HK-2 (cell line): ENCODE results near the gene OSBPL9.
"Not testable (repeated sequence)": the region's sequence is repeated elsewhere in the genome, so short reads cannot be mapped to it uniquely, and the experiment has no call there.

Experiments used
- DNase-seq: peaks from one replicate; pipeline ENCODE4 v3.0.0-alpha.2; 2018; ENCODE audit not compliant: unreplicated experiment

Gene OSBPL9

GRCh38 chr1:51636764-51637522 lies 20.1 kb downstream of the OSBPL9 start:
- peak; percentile 62 for DNase-seq

DNA sequence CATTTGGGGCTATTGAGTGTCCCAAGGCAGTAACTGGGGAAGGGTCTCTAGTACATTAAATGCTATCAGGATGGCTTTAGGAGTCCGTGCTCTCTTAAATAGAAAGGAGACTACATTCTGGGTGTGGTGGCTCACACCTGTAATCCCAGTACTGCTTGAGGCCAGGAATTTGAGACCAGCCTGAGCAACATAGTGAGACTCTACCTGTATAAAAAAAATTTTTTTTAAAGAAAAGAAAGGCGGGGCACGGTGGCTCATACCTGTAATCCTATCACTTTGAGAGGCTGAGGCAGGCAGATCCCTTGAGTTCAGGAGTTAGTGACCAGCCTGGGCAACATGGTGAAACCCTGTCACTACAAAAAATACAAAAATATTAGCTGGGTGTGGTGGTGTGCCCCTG lies 21.5 kb downstream of the OSBPL9 start:
- DNase-seq = no peak

GRCh38 chr1:51639694-51640093 lies 22.8 kb downstream of the OSBPL9 start:
- DNase-seq = no peak

- no peak for DNase-seq
These were observed 24.2 kb downstream of the OSBPL9 start for GRCh38 chr1:51641096-51641495.

GRCh38 chr1:51642739-51643142 lies 25.8 kb downstream of the OSBPL9 start:
- no peak for DNase-seq

DNA sequence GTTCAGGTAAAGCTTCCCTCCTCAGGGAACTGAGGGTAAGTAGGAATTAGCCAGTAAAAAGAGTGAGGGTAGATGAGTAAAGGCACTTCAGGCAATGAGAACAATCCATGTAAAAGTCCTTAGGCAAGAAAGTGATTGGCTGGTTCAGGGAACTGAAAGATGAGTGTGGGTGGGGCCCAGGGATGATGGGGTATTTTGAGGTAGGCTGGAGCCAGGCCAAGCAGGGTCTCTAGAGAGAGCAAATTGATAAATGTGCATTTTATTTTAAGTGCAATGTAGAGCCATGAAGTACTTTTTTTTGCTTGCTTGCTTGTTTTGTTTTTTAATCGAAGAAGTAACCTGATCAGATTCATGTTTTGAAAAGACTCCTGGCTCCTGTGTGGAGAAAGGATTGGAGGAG lies 26.5 kb downstream of the OSBPL9 start:
- no peak for DNase-seq

DNA sequence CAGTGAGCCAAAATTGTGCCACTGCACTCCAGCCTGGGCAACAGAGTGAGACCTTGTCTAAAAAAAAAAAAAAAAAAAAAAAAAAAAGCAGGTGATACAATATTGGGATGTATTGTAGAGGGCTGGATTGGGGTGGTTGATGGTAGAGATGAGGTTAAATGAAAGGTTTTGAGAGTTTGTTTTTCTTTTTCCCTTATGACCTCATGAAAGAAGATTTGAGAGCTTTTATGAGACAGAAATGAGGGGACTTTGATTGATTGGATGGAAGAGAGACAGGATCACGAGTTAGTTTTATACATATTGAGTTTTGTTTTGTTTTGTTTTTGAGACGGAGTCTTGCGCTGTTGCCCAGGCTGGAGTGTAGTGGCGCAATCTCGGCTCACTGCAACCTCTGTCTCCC lies 27.1 kb downstream of the OSBPL9 start:
- DNase-seq = no peak

GRCh38 chr1:51644533-51645197 lies 27.8 kb downstream of the OSBPL9 start:
- DNase-seq = peak; percentile 50

GRCh38 chr1:51646592-51646991 lies 29.7 kb downstream of the OSBPL9 start:
- not testable (repeated sequence) for DNase-seq

- DNase-seq = peak; percentile 58
These were observed 31.6 kb downstream of the OSBPL9 start for GRCh38 chr1:51648180-51649109.

DNA sequence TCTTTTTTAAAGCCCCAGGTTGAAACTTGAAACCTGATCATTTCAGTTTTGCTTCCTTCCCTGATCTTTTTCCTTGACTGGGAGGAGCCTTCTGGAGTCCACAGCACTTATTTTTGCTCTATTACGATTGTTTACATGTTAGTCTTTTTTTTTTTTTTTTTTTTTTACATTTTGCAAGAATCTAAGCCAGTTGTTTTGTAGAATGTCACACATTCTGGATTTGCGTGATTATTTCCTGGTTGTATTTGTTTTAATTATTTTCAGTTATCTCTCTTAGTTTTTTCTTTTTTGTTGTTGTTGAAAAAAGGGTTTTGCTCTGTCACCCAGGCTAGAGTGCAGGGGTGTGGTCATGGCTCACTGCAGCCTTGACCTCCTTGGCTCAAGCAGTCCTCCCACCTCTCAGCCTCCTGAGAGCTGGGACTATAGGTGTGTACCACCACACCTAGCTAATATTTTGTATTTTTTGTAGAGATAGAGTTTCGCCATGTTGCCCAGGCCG lies 32.8 kb downstream of the OSBPL9 start:
- no peak for DNase-seq

DNA sequence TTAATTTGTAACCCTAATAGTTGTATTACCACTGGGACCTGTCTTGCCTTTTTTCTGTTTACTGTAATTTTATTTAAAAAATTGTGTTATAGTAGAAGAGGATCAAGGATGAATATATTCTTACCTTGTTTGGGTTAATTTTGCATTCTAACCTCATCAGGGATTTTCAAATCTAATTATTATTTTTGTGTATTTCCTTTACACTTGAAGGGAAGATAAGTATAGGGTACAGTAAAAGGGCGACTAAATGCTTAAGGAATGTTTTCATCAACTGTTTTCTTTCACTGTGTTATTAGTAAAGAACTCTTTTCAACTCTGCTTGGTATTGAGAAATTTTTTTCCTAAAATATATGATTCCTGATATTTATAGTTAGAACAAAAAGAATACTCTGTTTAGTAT lies 33.3 kb downstream of the OSBPL9 start:
- no peak for DNase-seq

- DNase-seq = no peak
These were observed 34.7 kb downstream of the OSBPL9 start for GRCh38 chr1:51651552-51651942.

DNA sequence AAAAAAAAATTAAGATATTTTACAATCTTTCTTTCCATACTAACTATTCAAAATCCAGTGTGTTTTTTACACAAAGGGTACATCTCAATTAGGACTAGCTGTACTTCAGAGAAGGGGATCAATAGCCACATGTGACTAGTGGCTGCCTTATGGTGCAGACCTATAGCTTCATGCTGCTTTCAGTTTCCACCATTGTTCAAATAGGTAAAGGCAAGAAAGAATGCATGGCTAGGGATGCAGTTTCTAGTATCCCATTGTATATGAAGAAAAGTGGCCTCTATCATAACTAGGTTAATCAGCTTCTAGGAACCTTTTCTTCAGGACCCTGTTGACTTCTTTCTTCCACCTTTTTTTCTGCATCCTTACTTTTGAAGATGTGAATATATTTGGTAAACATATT lies 35.7 kb downstream of the OSBPL9 start:
- DNase-seq = no peak

DNA sequence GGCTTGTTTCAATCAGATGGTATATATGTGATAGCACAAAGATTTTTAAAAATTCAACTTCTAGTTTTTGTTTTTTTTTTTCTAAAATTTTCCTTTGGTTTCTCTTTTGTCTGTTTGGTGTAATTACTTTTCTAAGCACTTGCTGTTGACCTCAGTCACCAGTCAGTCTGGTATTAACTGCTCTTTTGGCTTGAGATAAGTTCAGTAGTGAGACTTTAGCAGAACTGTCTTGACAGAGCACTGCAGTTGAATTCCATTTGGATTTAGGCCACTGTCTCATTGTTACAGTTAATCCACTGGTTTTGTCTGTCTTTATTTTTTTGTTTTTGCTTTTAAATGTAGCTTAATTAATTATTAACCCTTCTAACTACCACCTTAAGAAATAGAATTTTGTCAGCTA lies 36.2 kb downstream of the OSBPL9 start:
- DNase-seq = no peak

GRCh38 chr1:51654000-51654399 lies 37.1 kb downstream of the OSBPL9 start:
- DNase-seq = no peak

GRCh38 chr1:51656374-51656773 lies 39.5 kb downstream of the OSBPL9 start:
- DNase-seq = no peak

- DNase-seq = no peak
These were observed 43.7 kb downstream of the OSBPL9 start for GRCh38 chr1:51660580-51660979.

- DNase-seq = no peak
These were observed 44.2 kb downstream of the OSBPL9 start for GRCh38 chr1:51661081-51661518.

DNA sequence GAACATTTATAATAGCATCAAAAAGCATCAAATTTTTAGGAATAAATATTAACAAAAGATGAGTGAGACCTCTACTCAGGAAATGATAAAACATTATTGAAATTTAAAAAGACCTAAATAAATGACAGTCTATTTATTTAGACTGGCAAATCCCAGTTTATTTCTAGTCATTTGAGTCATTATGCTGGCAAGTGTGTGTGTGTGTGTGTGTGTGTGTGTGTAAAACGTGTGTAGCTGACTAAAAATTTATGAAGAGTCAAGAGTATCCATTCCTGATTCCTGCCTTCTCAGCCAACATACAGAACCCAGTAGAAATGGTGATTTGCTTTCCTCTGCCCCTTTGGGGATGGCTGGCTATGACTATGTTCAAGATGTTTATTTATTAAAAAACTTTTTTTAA lies 46.2 kb downstream of the OSBPL9 start:
- no peak for DNase-seq

DNA sequence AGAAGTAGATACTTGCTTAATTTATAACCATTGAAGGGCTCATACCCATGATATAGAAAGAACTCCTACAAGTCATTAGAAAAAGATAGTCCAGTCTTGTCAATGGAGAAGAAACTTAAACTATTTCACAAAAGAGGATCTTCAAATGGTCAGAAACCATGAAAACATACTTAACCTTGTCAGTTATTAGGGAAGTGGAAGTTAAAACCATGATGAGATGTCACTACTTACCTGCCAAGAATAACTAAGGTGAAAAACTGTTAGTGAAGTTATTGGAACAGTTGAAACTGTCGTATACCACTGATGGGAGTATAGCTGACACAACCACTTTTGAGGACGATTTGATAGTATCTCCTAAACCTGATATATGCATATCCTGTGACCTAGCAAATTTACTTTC lies 46.8 kb downstream of the OSBPL9 start:
- DNase-seq = no peak
